Hepatocyte (in vitro differentiated cells): ENCODE results near the gene FBF1.

Experiments
- CTCF ChIP-seq: fragments of 200-600 bp; sonication (generic); IDR thresholded peaks from 2 replicates; pipeline ENCODE4 v1.5.1; 2016; ENCODE audit warnings: antibody characterized with exemption, mild to moderate bottlenecking; ENCODE audit not compliant: poor library complexity
- EZH2phosphoT487 ChIP-seq: fragments of 200-600 bp; sonication (generic); IDR thresholded peaks from one replicate; pipeline ENCODE4 v1.6.1; 2018; ENCODE audit warnings: antibody characterized with exemption, mild to moderate bottlenecking, low read depth, moderate library complexity; ENCODE audit not compliant: unreplicated experiment, severe bottlenecking

GRCh38 chr17:75921596-75921995, 19.2 kb downstream of the FBF1 start:
- TF ChIP-seq CTCF (no peak), EZH2phosphoT487 (no peak)
